HG03378 (cell line): ENCODE results near the gene CD302.
"Not testable (repeated sequence)": the region's sequence is repeated elsewhere in the genome, so short reads cannot be mapped to it uniquely, and the experiment has no call there.

Experiments used
- ATAC-seq: cut with Tn5 transposase; IDR thresholded peaks from one replicate; pipeline ENCODE4 v1.9.1; 2021; ENCODE audit warnings: mild to moderate bottlenecking, moderate library complexity; ENCODE audit not compliant: unreplicated experiment

The CD302 gene

GRCh38 chr2:159755014-159755413, 43.0 kb downstream of the CD302 start:
- ATAC-seq: no peak

- ATAC-seq: no peak
Measured at GRCh38 chr2:159753797-159754196, 44.2 kb downstream of the CD302 start.

- no peak for ATAC-seq
Measured at GRCh38 chr2:159750873-159751272, 47.1 kb downstream of the CD302 start.

DNA sequence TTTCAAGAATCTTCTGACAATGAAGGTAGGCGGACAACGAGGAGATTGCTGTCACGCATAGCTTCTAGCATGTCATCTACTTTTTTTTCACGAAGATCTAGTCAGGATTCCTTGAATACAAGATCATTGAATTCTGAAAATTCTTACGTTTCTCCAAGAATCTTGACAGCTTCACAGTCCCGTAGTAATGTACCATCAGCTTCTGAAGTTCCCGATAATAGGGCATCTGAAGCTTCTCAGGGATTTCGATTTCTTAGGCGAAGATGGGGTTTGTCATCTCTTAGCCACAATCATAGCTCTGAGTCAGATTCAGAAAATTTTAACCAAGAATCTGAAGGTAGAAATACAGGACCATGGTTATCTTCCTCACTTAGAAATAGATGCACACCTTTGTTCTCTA, 49.9 kb downstream of the CD302 start:
- ATAC-seq: no peak

- ATAC-seq: not testable (repeated sequence)
Measured at GRCh38 chr2:159745237-159745636, 52.8 kb downstream of the CD302 start.

DNA sequence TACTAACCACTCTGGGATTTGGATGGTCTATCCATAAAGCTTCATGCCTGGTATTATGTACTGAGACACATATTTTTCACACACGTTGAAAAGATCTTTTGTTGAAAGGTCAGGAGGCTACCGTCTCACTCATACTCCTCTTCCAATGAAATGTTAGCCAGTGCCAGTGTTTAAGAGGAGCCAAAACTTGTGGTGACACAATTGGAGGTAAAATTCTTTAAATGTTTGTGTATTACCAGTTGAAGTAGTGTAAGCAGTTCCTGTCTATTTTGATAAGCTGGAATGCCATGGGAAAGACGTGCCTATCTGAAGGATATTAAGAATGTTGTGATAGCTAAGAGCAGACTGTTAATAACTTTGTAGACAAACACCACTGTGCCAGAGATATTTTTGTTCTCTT, 53.6 kb downstream of the CD302 start:
- ATAC-seq: no peak

- no peak for ATAC-seq
Measured at GRCh38 chr2:159742846-159743245, 55.2 kb downstream of the CD302 start.

GRCh38 chr2:159738509-159739390, 59.3 kb downstream of the CD302 start:
- ATAC-seq: no peak

DNA sequence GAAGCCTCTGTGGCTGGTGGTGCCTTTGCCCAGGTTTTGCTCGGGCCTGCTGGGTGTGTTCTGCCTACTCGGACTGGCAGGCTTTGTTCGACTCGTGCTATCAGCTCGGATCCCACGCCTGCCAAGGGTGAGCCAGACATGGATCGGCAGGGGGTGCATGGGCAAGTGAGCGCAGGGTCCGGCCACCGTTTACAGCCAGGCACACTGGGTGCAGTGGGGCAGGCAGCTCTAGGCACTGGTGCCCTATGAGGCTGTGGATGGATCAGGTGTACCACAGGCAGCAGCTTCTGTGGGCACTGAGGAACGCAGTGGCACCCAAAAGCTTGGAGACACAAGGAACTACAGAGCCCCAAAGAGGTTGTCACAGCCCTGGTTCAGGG, 60.1 kb downstream of the CD302 start:
- ATAC-seq: no peak

GRCh38 chr2:159737292-159737916, 60.6 kb downstream of the CD302 start:
- ATAC-seq: no peak

GRCh38 chr2:159736048-159736447, 62.0 kb downstream of the CD302 start:
- ATAC-seq: no peak

GRCh38 chr2:159735648-159736047, 62.4 kb downstream of the CD302 start:
- no peak for ATAC-seq

DNA sequence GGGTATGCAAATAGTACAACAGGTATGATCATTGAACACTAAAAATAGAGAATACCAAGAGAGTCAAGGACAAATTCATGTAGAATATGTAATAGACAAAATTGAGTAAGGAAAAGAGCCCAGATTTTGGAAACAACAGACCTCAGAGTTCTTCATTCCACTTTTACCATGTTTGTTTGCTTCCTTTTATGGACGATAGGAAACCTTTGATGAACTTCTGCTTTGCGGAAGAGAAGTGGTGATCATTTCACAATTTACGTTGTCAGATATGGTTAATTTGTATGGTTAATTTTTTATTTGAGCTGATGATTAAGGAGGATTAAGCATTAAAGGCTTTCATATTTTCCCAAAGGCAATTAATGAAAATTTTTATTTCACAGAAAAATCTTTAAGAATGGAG, 69.4 kb downstream of the CD302 start:
- no peak for ATAC-seq

DNA sequence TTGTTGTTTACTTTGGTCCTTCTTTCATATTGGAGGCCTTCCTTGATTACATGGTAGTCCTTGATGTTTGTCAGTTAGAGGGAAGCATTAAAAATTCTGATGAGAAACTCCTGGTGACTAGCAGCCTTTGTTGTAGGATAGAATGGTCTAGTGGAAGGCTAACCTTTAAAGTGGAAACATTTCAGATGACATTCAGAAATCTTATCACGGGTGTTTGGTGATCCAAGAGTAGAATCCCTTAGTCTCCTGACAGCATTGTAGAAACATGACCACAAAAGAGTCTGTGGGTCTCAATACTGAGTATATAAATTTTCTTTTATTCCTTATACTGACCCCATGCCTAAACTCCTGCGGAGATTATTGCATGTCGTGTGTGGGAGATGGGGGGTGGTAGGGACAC, 72.3 kb downstream of the CD302 start:
- no peak for ATAC-seq

DNA sequence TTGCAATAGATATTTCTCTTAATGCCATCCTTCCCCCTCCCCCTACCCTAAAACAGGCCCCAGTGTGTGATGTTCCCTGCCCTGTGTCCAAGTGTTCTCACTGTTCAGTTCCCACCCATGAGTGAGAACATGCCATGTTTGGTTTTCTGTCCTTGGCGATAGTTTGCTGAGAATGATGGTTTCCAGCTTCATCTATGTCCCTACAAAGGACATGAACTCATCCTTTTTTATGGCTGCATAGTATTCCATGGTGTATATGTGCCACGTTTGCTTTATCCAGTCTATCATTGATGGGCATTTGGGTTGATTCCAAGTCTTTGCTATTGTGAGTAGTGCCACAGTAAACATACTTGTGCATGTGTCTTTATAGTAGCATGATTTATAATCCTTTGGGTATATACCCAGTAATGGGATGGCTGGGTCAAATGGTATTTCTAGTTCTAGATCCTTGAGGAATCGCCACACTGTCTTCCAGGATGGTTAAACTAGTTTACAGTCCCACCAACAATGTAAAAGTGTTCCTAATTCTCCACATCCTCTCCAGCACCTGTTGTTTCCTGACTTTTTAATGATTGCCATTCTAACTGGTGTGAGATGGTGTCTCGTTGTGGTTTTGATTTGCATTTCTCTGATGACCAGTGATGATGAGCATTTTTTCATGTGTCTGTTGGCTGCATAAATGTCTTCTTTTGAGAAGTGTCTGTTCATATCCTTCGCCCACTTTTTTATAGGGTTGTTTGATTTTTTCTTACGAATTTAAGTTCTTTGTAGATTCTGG, 73.0 kb downstream of the CD302 start:
- not testable (repeated sequence) for ATAC-seq

GRCh38 chr2:159722580-159722979, 75.4 kb downstream of the CD302 start:
- no peak for ATAC-seq

DNA sequence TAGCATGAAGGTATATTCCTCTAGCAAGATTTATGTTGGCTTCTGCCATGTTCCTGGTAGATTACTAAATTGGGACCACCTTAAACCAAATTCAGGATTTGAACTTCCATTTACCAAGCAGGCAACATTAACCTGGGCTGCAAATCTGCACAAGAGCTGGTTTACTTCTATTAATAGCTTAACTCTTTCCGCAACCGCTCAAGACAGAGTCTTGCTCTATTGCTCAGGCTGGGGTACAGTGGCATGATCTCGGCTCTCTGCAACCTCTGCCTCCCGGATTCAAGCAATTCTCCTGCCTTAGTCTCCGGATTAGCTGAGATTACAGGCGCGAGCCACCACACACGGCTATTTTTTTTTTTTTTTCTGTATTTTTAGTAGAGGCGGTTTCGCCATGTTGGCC, 77.3 kb downstream of the CD302 start:
- no peak for ATAC-seq
